Inferior parietal cortex (tissue), 1 donor: Measurements from ENCODE around the gene AP3M1.
"Not testable (repeated sequence)": the region's sequence is repeated elsewhere in the genome, so short reads cannot be mapped to it uniquely, and the experiment has no call there.

Source experiments
- DNase-seq: peaks from one replicate; pipeline ENCODE4 v3.0.0-alpha.2; 2016; ENCODE audit errors: extremely low spot score

Gene AP3M1

GRCh38 chr10:74150204-74150989 is at the start of gene AP3M1:
Gene AP3M1 (minus strand): TSS chr10:74150828. CDS start chr10:74138379, 12,449 bp downstream.
- DNase-seq, result no peak

GRCh38 chr10:74199315-74199714 is 48.7 kb upstream of the AP3M1 start:
- DNase-seq, result no peak

- no peak for DNase-seq
These were observed 44.4 kb upstream of the AP3M1 start for GRCh38 chr10:74194999-74195398.

- no peak for DNase-seq
These were observed 43.9 kb upstream of the AP3M1 start for GRCh38 chr10:74194545-74194944.

GRCh38 chr10:74190494-74190893 is 39.9 kb upstream of the AP3M1 start:
- DNase-seq, result no peak

- peak; percentile 45 for DNase-seq
These were observed 39.4 kb upstream of the AP3M1 start for GRCh38 chr10:74189999-74190421.

- DNase-seq, result not testable (repeated sequence)
These were observed 38.0 kb upstream of the AP3M1 start for GRCh38 chr10:74188617-74189016.

- DNase-seq, result no peak
These were observed 36.6 kb upstream of the AP3M1 start for GRCh38 chr10:74187237-74187636.

GRCh38 chr10:74186678-74187077 is 36.0 kb upstream of the AP3M1 start:
- DNase-seq, result no peak

GRCh38 chr10:74179111-74179710 is 28.6 kb upstream of the AP3M1 start:
- no peak for DNase-seq

- no peak for DNase-seq
These were observed 27.6 kb upstream of the AP3M1 start for GRCh38 chr10:74178042-74178791.

GRCh38 chr10:74177140-74177677 is 26.6 kb upstream of the AP3M1 start:
- DNase-seq, result peak; percentile 42

GRCh38 chr10:74176380-74177139 is 25.9 kb upstream of the AP3M1 start:
- DNase-seq, result peak; percentile 91

- DNase-seq, result no peak
These were observed 25.1 kb upstream of the AP3M1 start for GRCh38 chr10:74175510-74176379.

- DNase-seq, result no peak
These were observed 23.9 kb upstream of the AP3M1 start for GRCh38 chr10:74174521-74174920.

- DNase-seq, result no peak
These were observed 21.0 kb upstream of the AP3M1 start for GRCh38 chr10:74171625-74172024.

GRCh38 chr10:74167443-74167842 is 16.8 kb upstream of the AP3M1 start:
- DNase-seq, result no peak

- DNase-seq, result no peak
These were observed 14.9 kb upstream of the AP3M1 start for GRCh38 chr10:74165530-74165901.

- no peak for DNase-seq
These were observed 14.3 kb upstream of the AP3M1 start for GRCh38 chr10:74164716-74165529.
